ENCODE results near the gene DNAH17. TPM values are rescaled to one million over a fixed set of nuclear protein-coding genes. Genes with fewer than 3 reads are reported as not detected.

DNAH17 gene
- total RNA-seq, 1 donor from 2014 or later = under 0.01 TPM

DNA sequence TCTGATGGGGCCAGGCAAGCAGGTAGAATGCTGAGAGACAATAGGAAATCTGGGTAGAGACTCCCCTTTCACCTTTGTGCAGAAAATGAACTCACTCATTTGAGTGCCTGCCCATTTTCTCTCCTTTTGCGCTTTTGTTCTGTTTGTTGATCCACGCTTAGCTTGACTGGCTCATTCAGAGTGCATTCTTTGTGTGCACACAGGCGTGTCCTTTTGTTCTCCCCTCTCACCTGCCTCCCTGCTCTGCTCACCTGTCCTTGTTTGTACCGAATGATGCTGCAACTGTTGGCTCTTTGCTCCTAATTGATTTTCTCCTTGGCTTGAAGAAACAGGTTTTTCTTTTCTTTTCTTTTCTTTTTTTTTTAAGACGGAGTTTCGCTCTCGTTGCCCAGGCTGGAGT, 183.0 kb downstream of the DNAH17 start:
- no peak for TF ChIP-seq CTCF (IDR thresholded peaks at IDR 0.05; ENCODE audit: insufficient read depth, low read length, severe bottlenecking)
- DNase-seq (ENCODE audit: low read depth) = no peak
- Histone ChIP-seq H3K27me3 (ENCODE audit: control insufficient read depth, insufficient read depth, low read length) (no peaks in the 10 kb centered on the region), H3K36me3 (ENCODE audit: control insufficient read depth, insufficient read depth, low read length) (peaks cover 14% of the 10 kb centered on the region), H3K4me3 (ENCODE audit: low read depth, low read length) (no peak overlapping the region)
- FAIRE-seq = no peak

- no peak for TF ChIP-seq CTCF (IDR thresholded peaks at IDR 0.05; ENCODE audit: insufficient read depth, low read length, severe bottlenecking)
- FAIRE-seq = no peak
- DNase-seq (ENCODE audit: low read depth) = no peak
- Histone ChIP-seq H3K27me3 (ENCODE audit: control insufficient read depth, insufficient read depth, low read length) (no peaks in the 10 kb centered on the region), H3K4me3 (ENCODE audit: low read depth, low read length) (no peak overlapping the region), H3K36me3 (ENCODE audit: control insufficient read depth, insufficient read depth, low read length) (peaks cover 11% of the 10 kb centered on the region)
Measured at GRCh38 chr17:78393575-78393974, 183.6 kb downstream of the DNAH17 start.

DNA sequence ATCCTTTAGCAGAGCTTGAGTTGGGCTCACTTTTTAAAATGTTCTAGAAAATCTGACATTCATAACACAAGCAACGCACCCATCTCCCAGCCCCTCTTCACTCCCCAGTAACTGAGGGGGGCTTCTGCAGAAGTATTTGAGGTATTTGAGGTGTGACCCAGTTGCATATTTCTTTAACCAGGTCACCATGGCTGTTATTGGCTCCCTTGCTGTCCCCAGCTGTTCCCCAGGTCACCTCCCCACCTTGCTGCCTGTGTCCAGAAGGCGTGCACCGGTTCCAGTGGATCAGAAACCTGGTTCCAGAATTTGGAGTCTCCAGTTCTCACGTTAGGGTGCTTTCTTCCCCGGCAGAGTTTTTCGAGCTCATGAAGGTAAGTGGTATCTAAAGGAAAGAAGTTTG, 184.9 kb downstream of the DNAH17 start:
- H3K27me3 ChIP-seq (ENCODE audit: control insufficient read depth, insufficient read depth, low read length) = no peaks in the 10 kb centered on the region
- FAIRE-seq (no peak), DNase-seq (ENCODE audit: low read depth) (no peak)
- peaks cover 11% of the 10 kb centered on the region for H3K36me3 ChIP-seq (ENCODE audit: control insufficient read depth, insufficient read depth, low read length)
- TF ChIP-seq CTCF (IDR thresholded peaks at IDR 0.05; ENCODE audit: insufficient read depth, low read length, severe bottlenecking) = no peak
- H3K4me3 ChIP-seq (ENCODE audit: low read depth, low read length) = no peak overlapping the region

GRCh38 chr17:78391843-78392242, 185.4 kb downstream of the DNAH17 start:
- Histone ChIP-seq H3K36me3 (ENCODE audit: control insufficient read depth, insufficient read depth, low read length) (peaks cover 11% of the 10 kb centered on the region), H3K27me3 (ENCODE audit: control insufficient read depth, insufficient read depth, low read length) (no peaks in the 10 kb centered on the region), H3K4me3 (ENCODE audit: low read depth, low read length) (no peak overlapping the region)
- no peak for FAIRE-seq
- no peak for TF ChIP-seq CTCF (IDR thresholded peaks at IDR 0.05; ENCODE audit: insufficient read depth, low read length, severe bottlenecking)
- DNase-seq (ENCODE audit: low read depth) = peak; percentile 80

- FAIRE-seq = no peak
- H3K27me3 ChIP-seq (ENCODE audit: control insufficient read depth, insufficient read depth, low read length) = no peaks in the 10 kb centered on the region
- no peak for TF ChIP-seq CTCF (IDR thresholded peaks at IDR 0.05; ENCODE audit: insufficient read depth, low read length, severe bottlenecking)
Measured at GRCh38 chr17:78391051-78391431, 186.2 kb downstream of the DNAH17 start.

GRCh38 chr17:78390241-78391050, 186.8 kb downstream of the DNAH17 start:
- Histone ChIP-seq H3K4me3 (ENCODE audit: low read depth, low read length) (no peak overlapping the region), H3K27me3 (ENCODE audit: control insufficient read depth, insufficient read depth, low read length) (no peaks in the 10 kb centered on the region), H3K36me3 (ENCODE audit: control insufficient read depth, insufficient read depth, low read length) (peaks cover 8% of the 10 kb centered on the region)
- no peak for TF ChIP-seq CTCF (IDR thresholded peaks at IDR 0.05; ENCODE audit: insufficient read depth, low read length, severe bottlenecking)
- FAIRE-seq (no peak), DNase-seq (ENCODE audit: low read depth) (no peak)

More at GRCh38 chr17:78391051-78391431, 186.2 kb downstream of the DNAH17 start:
- Histone ChIP-seq H3K36me3 (ENCODE audit: control insufficient read depth, insufficient read depth, low read length) (peaks cover 8% of the 10 kb centered on the region), H3K4me3 (ENCODE audit: low read depth, low read length) (no peak overlapping the region)
- DNase-seq (ENCODE audit: low read depth) = no peak

Measured in bronchial epithelial cell (primary cell).